ENCODE results near the gene FBXL2. TPM values are rescaled to one million over a fixed set of nuclear protein-coding genes. Genes with fewer than 3 reads are reported as not detected.

FBXL2 gene
- total and polyA plus RNA-seq, 3 donors from 2014 or later: 24.8 to 55.7 (median 38.3) TPM

GRCh38 chr3:33246786-33247185, 30.5 kb upstream of the FBXL2 start:
- intact Hi-C loops (cut with DNase I; ENCODE audit: low total_unique reads): no loop called here
- TF ChIP-seq POLR2A (IDR thresholded peaks at IDR 0.05): no peak
- TF ChIP-seq CTCF (IDR thresholded peaks at IDR 0.05): no peak
- Histone ChIP-seq H3K4me1 (no peaks in the 10 kb centered on the region), H3K4me3 (no peak overlapping the region), H3K27me3 (no peaks in the 10 kb centered on the region), H3K27ac (no peak overlapping the region), H3K36me3 (ENCODE audit: low read depth, missing control alignments) (no peaks in the 10 kb centered on the region), H3K9me3 (no peaks in the 10 kb centered on the region)
- DNase-seq: no peak

GRCh38 chr3:33250712-33251111, 26.5 kb upstream of the FBXL2 start:
- no peak overlapping the region for H3K4me3 ChIP-seq
- no peak for DNase-seq
- no peak overlapping the region for H3K27ac ChIP-seq
- 24 to 50% methylated on average over 1 of the region's 1 CpG for WGBS, 2 donors
- no peaks in the 10 kb centered on the region for H3K4me1 ChIP-seq
- no peaks in the 10 kb centered on the region for H3K36me3 ChIP-seq (ENCODE audit: low read depth, missing control alignments)
- H3K27me3 ChIP-seq: no peaks in the 10 kb centered on the region
- intact Hi-C loops (cut with DNase I; ENCODE audit: low total_unique reads): no loop called here
- no peaks in the 10 kb centered on the region for H3K9me3 ChIP-seq
- TF ChIP-seq POLR2A (IDR thresholded peaks at IDR 0.05) (no peak), CTCF (IDR thresholded peaks at IDR 0.05) (no peak)

- Histone ChIP-seq H3K4me1 (no peaks in the 10 kb centered on the region), H3K27ac (no peak overlapping the region), H3K9me3 (no peaks in the 10 kb centered on the region), H3K27me3 (no peaks in the 10 kb centered on the region), H3K4me3 (no peak overlapping the region), H3K36me3 (ENCODE audit: low read depth, missing control alignments) (no peaks in the 10 kb centered on the region)
- 69 to 87% methylated on average over 2 of the region's 2 CpGs for WGBS, 2 donors
- intact Hi-C loops (cut with DNase I; ENCODE audit: low total_unique reads): no loop called here
- no peak for DNase-seq
- TF ChIP-seq POLR2A (IDR thresholded peaks at IDR 0.05) (no peak), CTCF (IDR thresholded peaks at IDR 0.05) (no peak)
Measured at GRCh38 chr3:33256249-33256648, 21.0 kb upstream of the FBXL2 start.

- Histone ChIP-seq H3K9me3 (no peaks in the 10 kb centered on the region), H3K27ac (no peak overlapping the region), H3K4me3 (no peak overlapping the region), H3K36me3 (ENCODE audit: low read depth, missing control alignments) (no peaks in the 10 kb centered on the region), H3K27me3 (no peaks in the 10 kb centered on the region), H3K4me1 (no peaks in the 10 kb centered on the region)
- no peak for DNase-seq
- intact Hi-C loops (cut with DNase I; ENCODE audit: low total_unique reads): no loop called here
- WGBS, 2 donors: 81% methylated on average over 5 of the region's 5 CpGs
- TF ChIP-seq POLR2A (IDR thresholded peaks at IDR 0.05) (no peak), CTCF (IDR thresholded peaks at IDR 0.05) (no peak)
Measured at GRCh38 chr3:33260104-33260503, 17.1 kb upstream of the FBXL2 start.

GRCh38 chr3:33269385-33269784, 7.9 kb upstream of the FBXL2 start:
- Histone ChIP-seq H3K36me3 (ENCODE audit: low read depth, missing control alignments) (no peaks in the 10 kb centered on the region), H3K9me3 (no peaks in the 10 kb centered on the region), H3K4me1 (no peaks in the 10 kb centered on the region), H3K27ac (no peak overlapping the region), H3K4me3 (no peak overlapping the region), H3K27me3 (no peaks in the 10 kb centered on the region)
- TF ChIP-seq POLR2A (IDR thresholded peaks at IDR 0.05) (no peak), CTCF (IDR thresholded peaks at IDR 0.05) (no peak)
- intact Hi-C loops (cut with DNase I; ENCODE audit: low total_unique reads): no loop called here
- no peak for DNase-seq
- 71 to 92% methylated on average over 3 of the region's 3 CpGs for WGBS, 2 donors

All from testis (tissue), 3 donors.